Activated CD8-positive, alpha-beta memory T cell treated with anti-CD3 and anti-CD28 coated beads, Interleukin-2, amount 50 U/mL, for 24 hours (primary cell): ENCODE measurements around the gene GLIPR2.
"Not testable (repeated sequence)": the region's sequence is repeated elsewhere in the genome, so short reads cannot be mapped to it uniquely, and the experiment has no call there.

Experiments
- DNase-seq: peaks from one replicate; pipeline ENCODE4 v3.0.0-alpha.2; 2020; ENCODE audit errors: extremely low read depth

GLIPR2 gene

GRCh38 chr9:36123515-36123914, 13.0 kb upstream of the GLIPR2 start:
- DNase-seq, result no peak

- no peak for DNase-seq
These were observed 11.3 kb upstream of the GLIPR2 start for GRCh38 chr9:36125062-36125855.

GRCh38 chr9:36126016-36126730, 10.4 kb upstream of the GLIPR2 start:
- DNase-seq, result no peak

- DNase-seq, result no peak
These were observed 8.8 kb upstream of the GLIPR2 start for GRCh38 chr9:36127652-36128244.

GRCh38 chr9:36128349-36128748, 8.2 kb upstream of the GLIPR2 start:
- no peak for DNase-seq

GRCh38 chr9:36129139-36129538, 7.4 kb upstream of the GLIPR2 start:
- no peak for DNase-seq

GRCh38 chr9:36131666-36132065, 4.9 kb upstream of the GLIPR2 start:
- not testable (repeated sequence) for DNase-seq

- no peak for DNase-seq
These were observed 4.4 kb upstream of the GLIPR2 start for GRCh38 chr9:36132086-36132485.

GRCh38 chr9:36134761-36135505, 1.6 kb upstream of the GLIPR2 start:
- DNase-seq, result no peak

GRCh38 chr9:36135741-36136271, 727 bp upstream of the GLIPR2 start:
- no peak for DNase-seq

GRCh38 chr9:36136894-36137391, 410 bp downstream of the GLIPR2 start:
- DNase-seq, result no peak

GRCh38 chr9:36137392-36138004, 965 bp downstream of the GLIPR2 start:
- no peak for DNase-seq

- no peak for DNase-seq
These were observed 2.0 kb downstream of the GLIPR2 start for GRCh38 chr9:36138496-36138895.

- no peak for DNase-seq
These were observed 2.4 kb downstream of the GLIPR2 start for GRCh38 chr9:36138901-36139300.

- no peak for DNase-seq
These were observed 3.9 kb downstream of the GLIPR2 start for GRCh38 chr9:36140086-36141084.

- no peak for DNase-seq
These were observed 4.8 kb downstream of the GLIPR2 start for GRCh38 chr9:36141288-36141687.

GRCh38 chr9:36141761-36142160, 5.2 kb downstream of the GLIPR2 start:
- DNase-seq, result no peak

- no peak for DNase-seq
These were observed 6.1 kb downstream of the GLIPR2 start for GRCh38 chr9:36142510-36143244.

GRCh38 chr9:36143245-36143641, 6.7 kb downstream of the GLIPR2 start:
- DNase-seq, result no peak
